ENCODE measurements around the gene CLASP1. TPM values are rescaled to one million over a fixed set of nuclear protein-coding genes. Genes with fewer than 3 reads are reported as not detected.
"Not testable (repeated sequence)": the region's sequence is repeated elsewhere in the genome, so short reads cannot be mapped to it uniquely, and the experiment has no call there.

Gene CLASP1
- total RNA-seq, 1 donor from 2014 or later: 71.7 TPM

- H3K27ac Mint-ChIP-seq: no peak overlapping the region
- H3K4me1 Mint-ChIP-seq (ENCODE audit: low read depth): peaks cover 2% of the 10 kb centered on the region
- DNase-seq (ENCODE audit: low spot score): no peak
- H3K36me3 Mint-ChIP-seq (ENCODE audit: low read depth): peaks cover 8% of the 10 kb centered on the region
- intact Hi-C loops (cut with micrococcal nuclease): no loop called here
- H3K9me3 Mint-ChIP-seq: peaks cover 55% of the 10 kb centered on the region
- no peaks in the 10 kb centered on the region for H3K27me3 Mint-ChIP-seq (ENCODE audit: low read depth)
- no peak overlapping the region for H3K4me3 Mint-ChIP-seq (ENCODE audit: low read depth)
These were observed 33.4 kb upstream of the CLASP1 start for GRCh38 chr2:121682396-121683298.

DNA sequence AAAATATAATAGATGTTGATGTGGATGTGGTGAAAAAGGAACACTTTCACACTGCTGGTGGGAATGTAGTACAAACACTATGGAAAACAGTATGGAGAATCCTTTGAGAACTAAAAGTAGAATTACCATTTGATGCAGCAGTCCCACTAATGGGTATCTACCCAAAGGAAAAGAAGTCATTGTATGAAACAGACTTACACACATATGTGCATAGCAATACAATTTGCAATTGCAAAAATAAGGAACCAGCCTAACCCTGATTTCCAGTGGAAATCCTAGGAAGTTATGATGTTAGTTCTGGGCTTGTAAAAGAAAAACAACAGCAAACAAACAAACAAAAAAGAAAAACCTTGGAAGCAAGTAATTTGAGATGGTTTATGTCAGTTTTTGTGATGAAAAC is 28.6 kb upstream of the CLASP1 start:
- H3K27ac Mint-ChIP-seq: no peak overlapping the region
- peaks cover 2% of the 10 kb centered on the region for H3K4me1 Mint-ChIP-seq (ENCODE audit: low read depth)
- H3K9me3 Mint-ChIP-seq: peaks cover 65% of the 10 kb centered on the region
- no peak overlapping the region for H3K4me3 Mint-ChIP-seq (ENCODE audit: low read depth)
- intact Hi-C loops (cut with micrococcal nuclease): no loop called here
- no peak for DNase-seq (ENCODE audit: low spot score)
- H3K27me3 Mint-ChIP-seq (ENCODE audit: low read depth): no peaks in the 10 kb centered on the region
- peaks cover 6% of the 10 kb centered on the region for H3K36me3 Mint-ChIP-seq (ENCODE audit: low read depth)

DNA sequence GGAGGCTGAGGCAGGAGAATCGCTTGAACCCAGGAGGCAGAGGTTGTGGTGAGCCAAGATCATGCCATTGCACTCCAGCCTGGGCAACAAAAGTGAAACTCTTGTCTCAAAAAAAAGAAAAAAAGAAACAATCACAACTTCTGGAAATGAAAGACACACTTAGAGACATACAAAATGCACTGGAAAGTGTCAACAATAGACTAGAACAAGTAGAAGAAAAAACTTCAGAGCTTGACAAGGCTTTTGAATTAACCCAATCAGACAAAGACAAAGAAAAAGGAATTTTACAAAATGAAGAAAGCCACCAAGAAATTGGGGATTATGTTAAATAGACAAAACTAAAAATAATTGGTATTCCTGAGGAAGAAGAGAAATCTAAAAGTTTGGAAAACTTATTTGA is 22.4 kb upstream of the CLASP1 start:
- H3K27me3 Mint-ChIP-seq (ENCODE audit: low read depth); DNase-seq (ENCODE audit: low spot score); H3K4me1 Mint-ChIP-seq (ENCODE audit: low read depth); H3K27ac Mint-ChIP-seq; H3K4me3 Mint-ChIP-seq (ENCODE audit: low read depth); intact Hi-C loops (cut with micrococcal nuclease): not testable (repeated sequence)
- Mint-ChIP-seq H3K9me3 (peaks cover 68% of the 10 kb centered on the region), H3K36me3 (ENCODE audit: low read depth) (peaks cover 38% of the 10 kb centered on the region)

DNA sequence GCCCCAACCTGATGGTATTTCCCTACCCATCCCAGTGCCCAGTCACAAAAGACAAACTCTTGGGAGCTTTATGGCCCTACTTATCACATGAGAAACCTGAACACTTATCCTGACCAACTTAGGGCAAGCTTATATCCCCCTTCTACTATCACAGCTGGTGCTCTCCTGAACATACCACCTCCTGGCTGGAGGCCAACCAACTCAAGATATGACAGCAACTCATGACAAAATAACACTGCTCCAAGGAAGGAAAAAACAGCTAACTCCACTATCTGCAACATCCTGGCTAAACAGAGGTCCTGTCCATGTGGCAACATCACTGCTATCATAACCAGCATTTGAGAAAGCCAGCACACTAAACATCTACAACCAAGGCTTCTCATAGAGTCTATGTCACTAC is 20.9 kb upstream of the CLASP1 start:
- H3K27ac Mint-ChIP-seq: no peak overlapping the region
- peaks cover 59% of the 10 kb centered on the region for H3K9me3 Mint-ChIP-seq
- no peak overlapping the region for H3K4me3 Mint-ChIP-seq (ENCODE audit: low read depth)
- peaks cover 38% of the 10 kb centered on the region for H3K36me3 Mint-ChIP-seq (ENCODE audit: low read depth)
- no peaks in the 10 kb centered on the region for H3K4me1 Mint-ChIP-seq (ENCODE audit: low read depth)
- H3K27me3 Mint-ChIP-seq (ENCODE audit: low read depth): no peaks in the 10 kb centered on the region
- no peak for DNase-seq (ENCODE audit: low spot score)
- intact Hi-C loops (cut with micrococcal nuclease): no loop called here

DNA sequence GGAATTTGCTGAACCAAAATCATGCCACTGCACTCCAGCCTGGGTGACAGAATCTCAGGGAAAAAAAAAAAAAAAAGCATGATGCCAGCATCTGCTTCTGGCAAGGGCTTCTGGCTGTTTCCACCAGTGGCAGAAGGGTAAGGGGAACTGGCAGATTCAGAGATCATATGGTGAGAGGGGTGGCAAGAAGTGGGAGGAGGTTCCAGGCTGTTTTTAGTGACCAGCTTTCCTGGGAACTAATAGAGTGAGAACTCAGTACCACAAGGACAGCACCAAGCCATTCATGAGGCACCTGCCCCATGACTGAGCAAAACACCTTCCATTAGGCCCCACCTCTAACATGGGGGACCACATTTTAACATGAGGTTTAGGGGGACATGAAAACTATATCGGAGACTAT is 18.4 kb upstream of the CLASP1 start:
- H3K4me1 Mint-ChIP-seq (ENCODE audit: low read depth): no peaks in the 10 kb centered on the region
- H3K27me3 Mint-ChIP-seq (ENCODE audit: low read depth): no peaks in the 10 kb centered on the region
- no peak for DNase-seq (ENCODE audit: low spot score)
- peaks cover 40% of the 10 kb centered on the region for H3K9me3 Mint-ChIP-seq
- intact Hi-C loops (cut with micrococcal nuclease): no loop called here
- H3K27ac Mint-ChIP-seq: no peak overlapping the region
- peaks cover 35% of the 10 kb centered on the region for H3K36me3 Mint-ChIP-seq (ENCODE audit: low read depth)
- no peak overlapping the region for H3K4me3 Mint-ChIP-seq (ENCODE audit: low read depth)

DNA sequence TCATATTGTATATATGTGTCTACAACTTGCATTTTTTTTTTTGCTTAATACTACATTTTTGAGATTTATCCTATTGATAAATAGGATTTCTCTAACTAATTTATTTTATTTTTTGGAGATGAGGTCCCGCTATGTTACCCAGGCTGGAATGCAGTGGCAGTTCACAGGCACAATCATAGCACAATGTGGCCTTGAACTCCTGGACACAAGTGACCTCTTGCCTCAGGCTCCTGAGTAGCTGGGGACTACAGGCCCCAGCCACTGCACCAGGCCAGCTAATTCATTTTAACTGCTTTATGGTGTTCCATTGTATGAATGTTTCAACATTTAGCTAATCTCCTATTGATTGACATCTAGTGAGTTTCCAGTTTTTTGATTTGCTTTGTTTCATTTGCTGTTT is 16.8 kb upstream of the CLASP1 start:
- intact Hi-C loops (cut with micrococcal nuclease): no loop called here
- no peak for DNase-seq (ENCODE audit: low spot score)
- Mint-ChIP-seq H3K27ac (no peak overlapping the region), H3K27me3 (ENCODE audit: low read depth) (no peaks in the 10 kb centered on the region), H3K4me3 (ENCODE audit: low read depth) (no peak overlapping the region), H3K36me3 (ENCODE audit: low read depth) (peaks cover 30% of the 10 kb centered on the region), H3K4me1 (ENCODE audit: low read depth) (no peaks in the 10 kb centered on the region), H3K9me3 (peaks cover 26% of the 10 kb centered on the region)

DNA sequence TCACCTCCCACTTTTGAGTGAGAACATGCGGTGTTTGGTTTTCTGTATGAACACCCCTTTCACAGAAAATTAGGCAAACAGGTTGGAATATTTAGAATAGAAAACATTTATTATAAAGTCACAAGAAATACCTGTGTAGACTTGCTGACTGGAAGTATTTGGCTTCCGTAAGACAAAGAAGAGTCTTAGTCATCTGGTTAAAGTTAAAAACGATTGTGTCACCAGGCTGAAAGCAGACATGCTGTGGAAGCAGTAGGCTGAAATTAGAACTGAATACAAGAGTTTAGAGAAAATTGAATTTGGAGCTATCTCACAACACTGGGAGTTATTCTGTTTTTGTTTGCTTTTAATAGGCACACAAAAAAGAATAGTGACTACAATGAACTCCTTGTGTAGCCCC is 16.2 kb upstream of the CLASP1 start:
- Mint-ChIP-seq H3K27ac (no peak overlapping the region), H3K27me3 (ENCODE audit: low read depth) (no peaks in the 10 kb centered on the region), H3K36me3 (ENCODE audit: low read depth) (peaks cover 26% of the 10 kb centered on the region), H3K4me1 (ENCODE audit: low read depth) (no peaks in the 10 kb centered on the region), H3K4me3 (ENCODE audit: low read depth) (no peak overlapping the region), H3K9me3 (peaks cover 21% of the 10 kb centered on the region)
- intact Hi-C loops (cut with micrococcal nuclease): no loop called here
- DNase-seq (ENCODE audit: low spot score): no peak

GRCh38 chr2:121664713-121665112 is 15.5 kb upstream of the CLASP1 start:
- no peak overlapping the region for H3K4me3 Mint-ChIP-seq (ENCODE audit: low read depth)
- intact Hi-C loops (cut with micrococcal nuclease): no loop called here
- no peak for DNase-seq (ENCODE audit: low spot score)
- H3K4me1 Mint-ChIP-seq (ENCODE audit: low read depth): no peaks in the 10 kb centered on the region
- H3K27ac Mint-ChIP-seq: no peak overlapping the region
- H3K36me3 Mint-ChIP-seq (ENCODE audit: low read depth): peaks cover 22% of the 10 kb centered on the region
- H3K9me3 Mint-ChIP-seq: peaks cover 14% of the 10 kb centered on the region
- no peaks in the 10 kb centered on the region for H3K27me3 Mint-ChIP-seq (ENCODE audit: low read depth)

GRCh38 chr2:121664086-121664485 is 14.8 kb upstream of the CLASP1 start:
- no peak for DNase-seq (ENCODE audit: low spot score)
- Mint-ChIP-seq H3K4me1 (ENCODE audit: low read depth) (no peaks in the 10 kb centered on the region), H3K9me3 (peaks cover 8% of the 10 kb centered on the region), H3K27ac (no peak overlapping the region), H3K4me3 (ENCODE audit: low read depth) (no peak overlapping the region), H3K27me3 (ENCODE audit: low read depth) (no peaks in the 10 kb centered on the region), H3K36me3 (ENCODE audit: low read depth) (peaks cover 20% of the 10 kb centered on the region)
- intact Hi-C loops (cut with micrococcal nuclease): no loop called here

DNA sequence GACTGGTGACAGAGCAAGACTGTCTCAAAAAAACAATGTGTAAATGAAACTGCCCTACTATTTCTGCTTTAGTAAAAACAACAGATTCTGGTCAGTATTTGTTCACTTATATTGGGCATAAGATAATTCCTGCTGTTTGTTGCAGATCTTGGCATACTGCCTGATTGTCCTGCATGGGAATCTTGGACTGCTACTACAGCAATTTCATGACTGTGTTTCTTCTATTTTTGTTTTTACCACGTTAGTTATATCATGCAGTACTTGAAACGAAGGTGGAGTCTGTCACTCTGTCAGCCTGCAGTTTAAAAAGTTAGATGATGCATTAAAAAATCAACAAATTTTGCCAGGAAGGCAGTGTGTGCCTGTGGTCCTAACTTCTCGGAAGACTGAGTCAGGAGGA is 14.2 kb upstream of the CLASP1 start:
- Mint-ChIP-seq H3K4me1 (ENCODE audit: low read depth) (peaks cover 5% of the 10 kb centered on the region), H3K4me3 (ENCODE audit: low read depth) (no peak overlapping the region), H3K27ac (no peak overlapping the region), H3K36me3 (ENCODE audit: low read depth) (peaks cover 23% of the 10 kb centered on the region), H3K9me3 (peaks cover 3% of the 10 kb centered on the region), H3K27me3 (ENCODE audit: low read depth) (no peaks in the 10 kb centered on the region)
- intact Hi-C loops (cut with micrococcal nuclease): no loop called here
- no peak for DNase-seq (ENCODE audit: low spot score)

- peaks cover 8% of the 10 kb centered on the region for H3K4me1 Mint-ChIP-seq (ENCODE audit: low read depth)
- no peaks in the 10 kb centered on the region for H3K27me3 Mint-ChIP-seq (ENCODE audit: low read depth)
- H3K9me3 Mint-ChIP-seq: no peaks in the 10 kb centered on the region
- H3K4me3 Mint-ChIP-seq (ENCODE audit: low read depth): no peak overlapping the region
- peaks cover 16% of the 10 kb centered on the region for H3K36me3 Mint-ChIP-seq (ENCODE audit: low read depth)
- intact Hi-C loops (cut with micrococcal nuclease): no loop called here
- H3K27ac Mint-ChIP-seq: no peak overlapping the region
- DNase-seq (ENCODE audit: low spot score): no peak
These were observed 13.4 kb upstream of the CLASP1 start for GRCh38 chr2:121662656-121663055.

GRCh38 chr2:121659933-121660332 is 10.7 kb upstream of the CLASP1 start:
- intact Hi-C loops (cut with micrococcal nuclease): no loop called here
- no peak overlapping the region for H3K4me3 Mint-ChIP-seq (ENCODE audit: low read depth)
- no peak for DNase-seq (ENCODE audit: low spot score)
- H3K9me3 Mint-ChIP-seq: no peaks in the 10 kb centered on the region
- peaks cover 12% of the 10 kb centered on the region for H3K36me3 Mint-ChIP-seq (ENCODE audit: low read depth)
- H3K27ac Mint-ChIP-seq: no peak overlapping the region
- H3K27me3 Mint-ChIP-seq (ENCODE audit: low read depth): no peaks in the 10 kb centered on the region
- peaks cover 8% of the 10 kb centered on the region for H3K4me1 Mint-ChIP-seq (ENCODE audit: low read depth)

- H3K27ac Mint-ChIP-seq; H3K9me3 Mint-ChIP-seq; H3K4me3 Mint-ChIP-seq (ENCODE audit: low read depth); intact Hi-C loops (cut with micrococcal nuclease); H3K27me3 Mint-ChIP-seq (ENCODE audit: low read depth); DNase-seq (ENCODE audit: low spot score): not testable (repeated sequence)
- peaks cover 18% of the 10 kb centered on the region for H3K4me1 Mint-ChIP-seq (ENCODE audit: low read depth)
- peaks cover 24% of the 10 kb centered on the region for H3K36me3 Mint-ChIP-seq (ENCODE audit: low read depth)
These were observed 9.1 kb upstream of the CLASP1 start for GRCh38 chr2:121658393-121658792.
